Gastrocnemius medialis (tissue), 4 donors: Measurements from ENCODE around the gene SYNPR. TPM values are rescaled to one million over a fixed set of nuclear protein-coding genes. Genes with fewer than 3 reads are reported as not detected.

ENCODE experiments used
- ATAC-seq, 2 donors: fragments of 150-250 bp; one replicate each; pipeline ENCODE4 v1.9.1; 2016
- DNase-seq, 2 donors: peaks; one replicate each; pipeline ENCODE4 v3.0.0-alpha.2; 2019
- H3K27ac ChIP-seq, 4 donors: fragments of 200-600 bp; sonication (generic); 1 replicate in 1 of 4; 2 replicates in 3 of 4; pipeline ENCODE4 v1.5.1; 2016 to 2018; ENCODE audit warnings: mild to moderate bottlenecking in 2 of 4, moderate library complexity in 1 of 4
- H3K27me3 ChIP-seq, 3 donors: fragments of 200-600 bp; sonication (generic) in 2 of 3; 1 replicate in 1 of 3; 2 replicates in 2 of 3; pipeline versions ENCODE4 v1.5.1 to v1.6.0; 2016 to 2019; ENCODE audit warnings: mild to moderate bottlenecking in 1 of 3, moderate library complexity in 1 of 3
- H3K36me3 ChIP-seq, 2 donors: fragments of 200-600 bp; sonication (generic) in 1 of 2; one replicate each; pipeline ENCODE4 v1.5.1; 2017 to 2018
- H3K4me1 ChIP-seq, 2 donors: fragments of 200-600 bp; sonication (generic) in 1 of 2; one replicate each; pipeline ENCODE4 v1.5.1; 2016 to 2017; ENCODE audit warnings: mild to moderate bottlenecking in 2 of 2
- H3K4me3 ChIP-seq, 4 donors: fragments of 200-600 bp; sonication (generic) in 3 of 4; 1 replicate in 1 of 4; 2 replicates in 3 of 4; pipeline ENCODE4 v1.5.1; 2016 to 2019; ENCODE audit warnings: mild to moderate bottlenecking in 2 of 4
- H3K9me3 ChIP-seq, 3 donors: fragments of 200-600 bp; sonication (generic) in 2 of 3; 1 replicate in 1 of 3; 2 replicates in 2 of 3; pipeline ENCODE4 v1.5.1; 2016 to 2019
- POLR2A ChIP-seq, 2 donors: fragments of 450-650 bp; IDR thresholded peaks; one replicate each; pipeline ENCODE4 v1.6.1; 2017; ENCODE audit warnings: antibody characterized with exemption in 2 of 2, mild to moderate bottlenecking in 2 of 2, moderate library complexity in 2 of 2
- in situ Hi-C, 4 donors: fragments of 200-750 bp; cut with MboI; loops; one replicate each; pipeline versions ENCODE4 v1.15.0 to v1.8.0; 2017; ENCODE audit warnings: low sequenced_read_pairs in 4 of 4
- intact Hi-C: fragments of 100-400 bp; cut with DNase I; formaldehyde crosslinking; loops from one replicate; pipeline ENCODE4 v1.15.1; 2023; ENCODE audit warnings: low total_unique reads
- total RNA-seq, 4 donors: library from RNA; depleted of rRNA; stranded (reverse); fragments of >200 nt; gene quantifications; one replicate each; pipeline versions ENCODE4 v1.1.0 to v1.2.3, GENCODE V29; 2016
- TF ChIP-seq, protein P1 (sequence below), 5 experiments: fragments of 450-650 bp in 3 of 5; fragments of 200-600 bp in 2 of 5; sonication (generic) in 2 of 5; IDR thresholded peaks in 4 of 5; conservative IDR thresholded peaks in 1 of 5; 1 replicate in 4 of 5; 2 replicates in 1 of 5; pipeline ENCODE4 v1.5.1; 2016 to 2019; ENCODE audit warnings: antibody characterized with exemption in 5 of 5, mild to moderate bottlenecking in 3 of 5, moderate library complexity in 3 of 5

SYNPR gene
- total RNA-seq, 4 donors from 2014 or later = not detected

DNA sequence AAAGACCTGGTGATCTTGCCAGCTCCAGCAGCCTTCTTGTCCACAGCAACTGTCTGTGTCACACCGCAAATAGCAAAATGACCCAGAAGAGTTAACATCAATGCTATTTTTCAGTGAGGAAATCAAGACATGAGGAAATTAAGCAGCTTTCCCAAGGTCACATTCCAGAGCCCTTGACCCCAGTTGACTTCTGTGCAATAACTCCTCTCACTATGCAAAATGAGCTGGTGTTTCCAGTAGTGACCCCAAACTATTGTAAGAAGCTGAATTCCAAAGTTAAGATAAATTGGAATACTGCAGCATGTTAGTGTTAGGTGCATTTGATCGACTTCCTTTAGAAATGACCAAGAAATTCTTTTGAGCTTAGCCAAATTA is 201.5 kb downstream of the SYNPR start:
- in situ Hi-C loops (no loop called here), intact Hi-C loops (no loop called here)
- Histone ChIP-seq H3K27me3 (no peaks in the 10 kb centered on the region), H3K36me3 (no peaks in the 10 kb centered on the region), H3K4me1 (no peaks in the 10 kb centered on the region), H3K9me3 (no peaks in the 10 kb centered on the region), H3K4me3 (no peak overlapping the region), H3K27ac (no peak overlapping the region)
- no peak for TF ChIP-seq POLR2A (IDR thresholded peaks at IDR 0.05)
- TF ChIP-seq, protein P1, sequence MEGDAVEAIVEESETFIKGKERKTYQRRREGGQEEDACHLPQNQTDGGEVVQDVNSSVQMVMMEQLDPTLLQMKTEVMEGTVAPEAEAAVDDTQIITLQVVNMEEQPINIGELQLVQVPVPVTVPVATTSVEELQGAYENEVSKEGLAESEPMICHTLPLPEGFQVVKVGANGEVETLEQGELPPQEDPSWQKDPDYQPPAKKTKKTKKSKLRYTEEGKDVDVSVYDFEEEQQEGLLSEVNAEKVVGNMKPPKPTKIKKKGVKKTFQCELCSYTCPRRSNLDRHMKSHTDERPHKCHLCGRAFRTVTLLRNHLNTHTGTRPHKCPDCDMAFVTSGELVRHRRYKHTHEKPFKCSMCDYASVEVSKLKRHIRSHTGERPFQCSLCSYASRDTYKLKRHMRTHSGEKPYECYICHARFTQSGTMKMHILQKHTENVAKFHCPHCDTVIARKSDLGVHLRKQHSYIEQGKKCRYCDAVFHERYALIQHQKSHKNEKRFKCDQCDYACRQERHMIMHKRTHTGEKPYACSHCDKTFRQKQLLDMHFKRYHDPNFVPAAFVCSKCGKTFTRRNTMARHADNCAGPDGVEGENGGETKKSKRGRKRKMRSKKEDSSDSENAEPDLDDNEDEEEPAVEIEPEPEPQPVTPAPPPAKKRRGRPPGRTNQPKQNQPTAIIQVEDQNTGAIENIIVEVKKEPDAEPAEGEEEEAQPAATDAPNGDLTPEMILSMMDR (IDR thresholded peaks at IDR 0.05 in 4 of 5, conservative IDR thresholded peaks at IDR 0.05 in 1 of 5) = no peak
- DNase-seq (no peak), ATAC-seq (no peak)

DNA sequence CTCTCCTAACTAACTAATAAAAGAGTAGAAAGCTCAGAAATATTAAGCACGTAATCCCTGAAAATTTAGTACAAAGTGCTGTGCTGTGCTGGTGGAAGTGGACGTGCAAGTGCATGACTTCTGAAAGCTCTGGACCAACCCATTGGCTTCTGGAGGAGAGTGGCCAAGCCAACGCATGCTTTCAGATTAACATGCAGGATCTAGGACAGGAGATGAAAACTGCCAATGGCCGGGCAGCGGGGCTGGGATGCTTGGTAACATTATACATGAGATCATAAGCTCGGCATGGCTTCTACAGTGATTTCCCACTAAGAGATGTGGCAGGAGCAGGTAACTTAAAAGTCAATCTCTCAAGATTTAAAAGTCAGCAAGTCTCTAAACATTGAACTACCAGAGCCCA is 203.5 kb downstream of the SYNPR start:
- DNase-seq (no peak), ATAC-seq (no peak)
- Histone ChIP-seq H3K4me3 (no peak overlapping the region), H3K9me3 (no peaks in the 10 kb centered on the region), H3K36me3 (no peaks in the 10 kb centered on the region), H3K27ac (no peak overlapping the region), H3K27me3 (no peaks in the 10 kb centered on the region), H3K4me1 (no peaks in the 10 kb centered on the region)
- intact Hi-C loops (no loop called here), in situ Hi-C loops (no loop called here)
- TF ChIP-seq, protein P1 (IDR thresholded peaks at IDR 0.05 in 4 of 5, conservative IDR thresholded peaks at IDR 0.05 in 1 of 5) = no peak
- TF ChIP-seq POLR2A (IDR thresholded peaks at IDR 0.05) = no peak

DNA sequence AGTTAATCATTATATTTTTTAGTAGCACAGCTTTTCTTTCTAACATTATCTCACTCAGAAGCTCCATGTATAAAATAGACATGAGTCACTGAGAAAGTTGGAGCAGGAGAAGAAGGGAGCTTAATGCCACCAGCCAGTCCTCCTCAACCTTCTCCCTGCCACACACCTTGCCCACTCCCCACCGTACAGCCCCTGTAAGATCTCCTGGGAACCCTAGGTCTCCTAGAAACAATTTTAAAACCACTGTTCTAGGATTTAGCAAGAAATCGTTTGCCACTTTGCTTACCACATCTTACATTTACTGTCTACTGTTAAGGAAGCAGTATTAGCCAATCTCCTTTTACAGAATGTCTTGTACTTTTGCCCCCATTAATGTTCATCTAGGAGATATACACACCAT is 204.2 kb downstream of the SYNPR start:
- in situ Hi-C loops (no loop called here), intact Hi-C loops (no loop called here)
- ATAC-seq (no peak), DNase-seq (no peak)
- no peaks in the 10 kb centered on the region for H3K27me3 ChIP-seq
- no peaks in the 10 kb centered on the region for H3K4me1 ChIP-seq
- no peak for TF ChIP-seq POLR2A (IDR thresholded peaks at IDR 0.05)
- TF ChIP-seq, protein P1 (IDR thresholded peaks at IDR 0.05 in 4 of 5, conservative IDR thresholded peaks at IDR 0.05 in 1 of 5) = no peak
- no peaks in the 10 kb centered on the region for H3K9me3 ChIP-seq
- H3K36me3 ChIP-seq = no peaks in the 10 kb centered on the region
- H3K4me3 ChIP-seq = no peak overlapping the region
- H3K27ac ChIP-seq = no peak overlapping the region

DNA sequence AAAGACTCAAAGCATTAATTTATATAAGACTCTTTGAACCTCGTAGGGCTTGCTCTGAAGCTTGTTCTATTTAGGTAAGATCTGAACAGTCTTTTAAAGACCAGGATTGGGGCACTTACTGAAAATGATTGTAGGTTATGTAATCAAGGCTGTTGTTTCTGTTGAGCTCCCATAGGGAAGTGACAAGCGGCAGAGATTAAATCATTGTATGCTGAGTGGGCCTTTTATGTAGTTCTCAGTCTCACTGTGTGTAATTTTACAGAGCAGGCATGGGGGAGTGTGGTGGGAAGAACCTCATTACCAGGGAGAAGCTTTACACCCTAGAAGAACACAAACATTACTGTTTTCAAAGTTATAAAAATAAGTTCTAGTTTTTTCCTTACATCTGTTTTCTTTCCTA is 214.4 kb downstream of the SYNPR start:
- no peaks in the 10 kb centered on the region for H3K36me3 ChIP-seq
- ATAC-seq (no peak), DNase-seq (no peak)
- no peaks in the 10 kb centered on the region for H3K27me3 ChIP-seq
- H3K27ac ChIP-seq = no peak overlapping the region
- TF ChIP-seq, protein P1 (IDR thresholded peaks at IDR 0.05 in 4 of 5, conservative IDR thresholded peaks at IDR 0.05 in 1 of 5) = no peak
- no peak for TF ChIP-seq POLR2A (IDR thresholded peaks at IDR 0.05)
- no peaks in the 10 kb centered on the region for H3K4me1 ChIP-seq
- in situ Hi-C loops (no loop called here), intact Hi-C loops (no loop called here)
- no peak overlapping the region for H3K4me3 ChIP-seq
- no peaks in the 10 kb centered on the region for H3K9me3 ChIP-seq

DNA sequence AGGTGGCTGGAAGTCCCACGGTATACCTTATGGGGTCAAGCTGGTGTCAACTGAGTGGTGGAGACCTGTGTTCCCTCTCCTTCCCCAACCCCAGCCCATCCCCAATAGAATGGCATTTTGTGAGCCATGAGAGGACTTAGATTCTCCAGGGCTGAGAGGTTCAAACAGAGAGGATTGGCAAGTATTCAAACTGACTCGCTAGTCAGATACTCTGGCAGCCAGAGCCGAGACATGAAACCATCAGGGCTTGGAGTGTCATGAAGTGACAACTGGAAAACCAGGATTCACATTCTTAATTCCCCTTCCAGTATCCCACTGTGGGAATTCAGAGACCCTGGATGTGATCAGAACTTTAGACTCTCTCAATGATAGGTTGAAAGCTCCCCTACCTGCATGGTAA is 215.0 kb downstream of the SYNPR start:
- no peaks in the 10 kb centered on the region for H3K9me3 ChIP-seq
- H3K4me3 ChIP-seq = no peak overlapping the region
- intact Hi-C loops (no loop called here), in situ Hi-C loops (no loop called here)
- H3K36me3 ChIP-seq = no peaks in the 10 kb centered on the region
- no peak for DNase-seq
- no peak overlapping the region for H3K27ac ChIP-seq
- TF ChIP-seq, protein P1 (IDR thresholded peaks at IDR 0.05 in 4 of 5, conservative IDR thresholded peaks at IDR 0.05 in 1 of 5) = no peak
- TF ChIP-seq POLR2A (IDR thresholded peaks at IDR 0.05) = no peak
- H3K4me1 ChIP-seq = no peaks in the 10 kb centered on the region
- H3K27me3 ChIP-seq = no peaks in the 10 kb centered on the region
- ATAC-seq = no peak
